Esophagus muscularis mucosa (tissue), 3 donors: Measurements from ENCODE around the gene FDPS.

Experiments
- CTCF ChIP-seq, 3 experiments: fragments of 200-600 bp in 2 of 3; fragments of 450-650 bp in 1 of 3; sonication (generic) in 2 of 3; IDR thresholded peaks; one replicate each; pipeline ENCODE4 v1.5.1; 2017 to 2019; ENCODE audit warnings: antibody characterized with exemption in 3 of 3, mild to moderate bottlenecking in 2 of 3, moderate library complexity in 1 of 3
- POLR2A ChIP-seq: fragments of 450-650 bp; IDR thresholded peaks from one replicate; pipeline ENCODE4 v1.6.1; 2017; ENCODE audit warnings: antibody characterized with exemption, moderate library complexity, mild to moderate bottlenecking, low read depth

GRCh38 chr1:155360051-155360450, 51.4 kb downstream of the FDPS start:
- no peak for TF ChIP-seq CTCF (IDR thresholded peaks at IDR 0.05)
- no peak for TF ChIP-seq POLR2A
